HEK293 (cell line): ENCODE results near the gene ELOVL5.

ENCODE experiments used
- CTCF ChIA-PET: fragments of 350-600 bp; formaldehyde crosslinking; extraction: SDS; loops from one replicate; lab custom pipeline; 2021; ENCODE audit warnings: antibody characterized with exemption; lab: Yijun Ruan, JAX
- POLR2A ChIA-PET: fragments of 300-600 bp; formaldehyde crosslinking; extraction: SDS; loops from one replicate; lab custom pipeline; 2020; ENCODE audit warnings: antibody characterized with exemption, inconsistent platforms; lab: Yijun Ruan, JAX
- H3K27ac ChIP-seq: fragments of 200-500 bp; sonication (Bioruptor generic); 2 replicates; pipeline ENCODE4 v1.5.1; 2014; ENCODE audit warnings: low read depth, low read length, control low read depth, inconsistent platforms; ENCODE audit errors: extremely low read depth
- H3K36me3 ChIP-seq, 2 experiments: fragments of 200-500 bp in 1 of 2; sonication (Bioruptor generic) in 1 of 2; 1 replicate in 1 of 2; 2 replicates in 1 of 2; pipeline ENCODE4 v1.5.1; 2014 to 2017; ENCODE audit warnings: inconsistent platforms in 2 of 2, low read length in 2 of 2; ENCODE audit not compliant: control insufficient read depth in 2 of 2, insufficient read depth in 1 of 2
- H3K4me1 ChIP-seq: fragments of 200-500 bp; sonication (Bioruptor generic); 2 replicates; pipeline ENCODE4 v1.5.1; 2014; ENCODE audit warnings: mild to moderate bottlenecking, low read length, inconsistent platforms; ENCODE audit not compliant: control insufficient read depth, insufficient read depth
- H3K4me3 ChIP-seq: 2 replicates; pipeline ENCODE4 v1.5.1; 2011; ENCODE audit warnings: low read depth, mild to moderate bottlenecking, control low read depth, low read length, moderate library complexity
- H3K9me3 ChIP-seq: fragments of 200-500 bp; sonication (Bioruptor generic); 2 replicates; pipeline ENCODE4 v1.5.1; 2014; ENCODE audit warnings: low read depth, low read length, inconsistent platforms; ENCODE audit not compliant: control insufficient read depth, insufficient read depth
- GLI2 ChIP-seq: fragments of 450-650 bp; formaldehyde crosslinking; IDR thresholded peaks from 2 replicates; pipeline ENCODE4; 2017; ENCODE audit warnings: missing biosample characterization, missing genetic modification characterization, low read depth, borderline replicate concordance
- GLIS1 ChIP-seq: fragments of 450-650 bp; formaldehyde crosslinking; IDR thresholded peaks from 2 replicates; pipeline ENCODE4 v1.5.1; 2016; ENCODE audit warnings: missing biosample characterization, missing genetic modification characterization
- IKZF3 ChIP-seq: fragments of 450-650 bp; IDR thresholded peaks from 2 replicates; pipeline ENCODE4 v1.5.0; 2018; ENCODE audit warnings: missing biosample characterization, mild to moderate bottlenecking, missing genetic modification characterization, moderate library complexity
- KLF9 ChIP-seq: fragments of 450-650 bp; formaldehyde crosslinking; IDR thresholded peaks from 2 replicates; pipeline ENCODE4 v1.5.1; 2016; ENCODE audit warnings: missing biosample characterization, missing genetic modification characterization, low read depth
- OSR2 ChIP-seq: fragments of 450-650 bp; formaldehyde crosslinking; IDR thresholded peaks from 2 replicates; pipeline ENCODE4 v1.5.1; 2016; ENCODE audit warnings: missing biosample characterization, missing genetic modification characterization
- REST ChIP-seq: fragments of 450-650 bp; formaldehyde crosslinking; IDR thresholded peaks from 2 replicates; pipeline ENCODE4 v1.5.1; 2016; ENCODE audit warnings: missing biosample characterization, missing genetic modification characterization
- ZBTB20 ChIP-seq: fragments of 450-650 bp; formaldehyde crosslinking; IDR thresholded peaks from 2 replicates; pipeline ENCODE4 v1.5.1; 2016; ENCODE audit warnings: missing biosample characterization, missing genetic modification characterization
- ZFP69B ChIP-seq: fragments of 450-650 bp; formaldehyde crosslinking; IDR thresholded peaks from 2 replicates; pipeline ENCODE4 v1.5.1; 2016; ENCODE audit warnings: missing biosample characterization, missing genetic modification characterization
- ZNF112 ChIP-seq: fragments of 450-650 bp; formaldehyde crosslinking; IDR thresholded peaks from 2 replicates; pipeline ENCODE4 v1.5.0; 2017; ENCODE audit warnings: missing biosample characterization, missing genetic modification characterization
- ZNF132 ChIP-seq: fragments of 450-650 bp; formaldehyde crosslinking; IDR thresholded peaks from 2 replicates; pipeline ENCODE4 v1.5.1; 2017; ENCODE audit warnings: missing biosample characterization, missing genetic modification characterization, borderline replicate concordance
- ZNF169 ChIP-seq: fragments of 450-650 bp; formaldehyde crosslinking; IDR thresholded peaks from 2 replicates; pipeline ENCODE4 v1.5.1; 2016; ENCODE audit warnings: missing biosample characterization, missing genetic modification characterization
- ZNF223 ChIP-seq: fragments of 450-650 bp; formaldehyde crosslinking; IDR thresholded peaks from 2 replicates; pipeline ENCODE4 v1.5.1; 2016; ENCODE audit warnings: missing biosample characterization, missing genetic modification characterization
- ZNF280C ChIP-seq: fragments of 450-650 bp; formaldehyde crosslinking; IDR thresholded peaks from 2 replicates; pipeline ENCODE4 v1.5.1; 2016; ENCODE audit warnings: missing biosample characterization, missing genetic modification characterization
- ZNF341 ChIP-seq: fragments of 450-650 bp; formaldehyde crosslinking; IDR thresholded peaks from 2 replicates; pipeline ENCODE4; 2016; ENCODE audit warnings: low read depth, missing biosample characterization, missing genetic modification characterization
- ZNF391 ChIP-seq: fragments of 450-650 bp; formaldehyde crosslinking; IDR thresholded peaks from 2 replicates; pipeline ENCODE4 v1.5.1; 2016; ENCODE audit warnings: low read depth, missing biosample characterization, missing genetic modification characterization, borderline replicate concordance
- ZNF433 ChIP-seq: fragments of 450-650 bp; formaldehyde crosslinking; IDR thresholded peaks from 2 replicates; pipeline ENCODE4 v1.5.1; 2016; ENCODE audit warnings: missing biosample characterization, missing genetic modification characterization, low read depth
- ZNF521 ChIP-seq: fragments of 450-650 bp; formaldehyde crosslinking; IDR thresholded peaks from 2 replicates; pipeline ENCODE4 v1.5.1; 2017; ENCODE audit warnings: missing biosample characterization, mild to moderate bottlenecking, missing genetic modification characterization
- ZNF548 ChIP-seq: fragments of 450-650 bp; formaldehyde crosslinking; IDR thresholded peaks from 2 replicates; pipeline ENCODE4 v1.5.1; 2016; ENCODE audit warnings: missing biosample characterization, missing genetic modification characterization
- ZNF560 ChIP-seq: fragments of 450-650 bp; formaldehyde crosslinking; IDR thresholded peaks from 2 replicates; pipeline ENCODE4 v1.5.1; 2017; ENCODE audit warnings: missing biosample characterization, missing genetic modification characterization, borderline replicate concordance
- ZNF571 ChIP-seq: fragments of 450-650 bp; formaldehyde crosslinking; IDR thresholded peaks from 2 replicates; pipeline ENCODE4 v1.5.0; 2017; ENCODE audit warnings: missing biosample characterization, missing genetic modification characterization
- ZNF645 ChIP-seq: fragments of 450-650 bp; formaldehyde crosslinking; IDR thresholded peaks from 2 replicates; pipeline ENCODE4; 2016; ENCODE audit warnings: missing biosample characterization, missing genetic modification characterization
- ZNF768 ChIP-seq: fragments of 450-650 bp; formaldehyde crosslinking; IDR thresholded peaks from 2 replicates; pipeline ENCODE4 v1.5.1; 2018; ENCODE audit warnings: missing biosample characterization, mild to moderate bottlenecking, missing genetic modification characterization
- ZNF777 ChIP-seq: fragments of 450-650 bp; formaldehyde crosslinking; IDR thresholded peaks from 2 replicates; pipeline ENCODE4 v1.5.1; 2017; ENCODE audit warnings: missing biosample characterization, missing genetic modification characterization, borderline replicate concordance
- ZSCAN30 ChIP-seq: fragments of 450-650 bp; IDR thresholded peaks from 2 replicates; pipeline ENCODE4 v1.5.1; 2018; ENCODE audit warnings: missing biosample characterization, mild to moderate bottlenecking, missing genetic modification characterization, moderate library complexity

The ELOVL5 gene

GRCh38 chr6:53382421-53382820, 33.7 kb upstream of the ELOVL5 start:
- POLR2A ChIA-PET = no interaction called here
- Histone ChIP-seq H3K27ac (no peak overlapping the region), H3K36me3 (no peaks in the 10 kb centered on the region), H3K4me3 (no peak overlapping the region), H3K4me1 (no peaks in the 10 kb centered on the region), H3K9me3 (no peaks in the 10 kb centered on the region)
- TF ChIP-seq ZNF768 (tag by site-specific recombination) = no peak
- no peak for TF ChIP-seq ZNF391 (tag by site-specific recombination)
- no peak for TF ChIP-seq ZNF169 (tag by site-specific recombination)
- no peak for TF ChIP-seq ZNF560 (tag by site-specific recombination)
- CTCF ChIA-PET = no interaction called here

- ChIA-PET CTCF (no interaction called here), POLR2A (interaction anchor here (1.0 kb wide), 1 partner anchor 19 kb away, joined by 4 read pairs; no protein-coding TSS in a partner anchor)
- H3K27ac ChIP-seq = no peak overlapping the region
- no peaks in the 10 kb centered on the region for H3K36me3 ChIP-seq
- no peaks in the 10 kb centered on the region for H3K4me1 ChIP-seq
- H3K4me3 ChIP-seq = no peak overlapping the region
- H3K9me3 ChIP-seq = no peaks in the 10 kb centered on the region
- no peak for TF ChIP-seq IKZF3 (tag by site-specific recombination)
- no peak for TF ChIP-seq ZNF548
- TF ChIP-seq REST (tag by site-specific recombination) = no peak
- TF ChIP-seq GLI2 (tag by site-specific recombination) = no peak
- no peak for TF ChIP-seq ZSCAN30 (tag by site-specific recombination)
- TF ChIP-seq ZNF132 (tag by site-specific recombination) = no peak
- TF ChIP-seq OSR2 (tag by site-specific recombination) = no peak
- no peak for TF ChIP-seq ZNF280C (tag by site-specific recombination)
- TF ChIP-seq ZNF112 (tag by site-specific recombination) = no peak
- no peak for TF ChIP-seq ZNF341 (tag by site-specific recombination)
- no peak for TF ChIP-seq ZNF571 (tag by site-specific recombination)
- no peak for TF ChIP-seq ZNF645 (tag by site-specific recombination)
- no peak for TF ChIP-seq ZNF223
- TF ChIP-seq ZBTB20 (tag by site-specific recombination) = no peak
- no peak for TF ChIP-seq KLF9 (tag by site-specific recombination)
- TF ChIP-seq GLIS1 (tag by site-specific recombination) = no peak
- TF ChIP-seq ZNF777 (tag by site-specific recombination) = no peak
- TF ChIP-seq ZFP69B = no peak
- TF ChIP-seq ZNF521 (tag by site-specific recombination) = no peak
- no peak for TF ChIP-seq ZNF433 (tag by site-specific recombination)
- TF ChIP-seq, all 188 proteins: peak for 0
Measured at GRCh38 chr6:53378208-53378607, 29.5 kb upstream of the ELOVL5 start.
